Heart left ventricle (tissue), 16 donors: ENCODE results near the gene VAPB. TPM values are rescaled to one million over a fixed set of nuclear protein-coding genes. Genes with fewer than 3 reads are reported as not detected.

Experiments
- ATAC-seq, 4 donors: fragments of 200-7000 bp; cut with Tn5 transposase; one replicate each; pipeline ENCODE4 v1.9.1; 2020 to 2022; ENCODE audit warnings: moderate library complexity in 4 of 4, mild to moderate bottlenecking in 3 of 4, moderate number of reproducible peaks in 1 of 4
- DNase-seq, 5 donors: peaks; one replicate each; pipeline ENCODE4 v3.0.0-alpha.2; 2020
- H3K27ac ChIP-seq, 12 donors: fragments of 200-600 bp; sonication (generic) in 4 of 12; one replicate each; pipeline versions ENCODE4 v1.5.0 to v1.8.0; 2016 to 2022; ENCODE audit warnings: mild to moderate bottlenecking in 2 of 12
- H3K27me3 ChIP-seq, 9 donors: fragments of 200-600 bp; sonication (generic) in 2 of 9; one replicate each; pipeline versions ENCODE4 v1.5.1 to v1.8.0; 2016 to 2022; ENCODE audit warnings: mild to moderate bottlenecking in 3 of 9
- H3K36me3 ChIP-seq, 9 donors: fragments of 200-600 bp; sonication (generic) in 2 of 9; one replicate each; pipeline versions ENCODE4 v1.5.0 to v1.8.0; 2018 to 2022; ENCODE audit warnings: mild to moderate bottlenecking in 2 of 9
- H3K4me1 ChIP-seq, 12 donors: fragments of 200-600 bp; sonication (generic) in 4 of 12; one replicate each; pipeline versions ENCODE4 v1.5.0 to v1.8.0; 2016 to 2022; ENCODE audit warnings: mild to moderate bottlenecking in 3 of 12
- H3K4me3 ChIP-seq, 12 donors: fragments of 200-600 bp; sonication (generic) in 4 of 12; one replicate each; pipeline versions ENCODE4 v1.5.0 to v1.8.0; 2017 to 2022; ENCODE audit warnings: mild to moderate bottlenecking in 9 of 12, moderate library complexity in 4 of 12
- H3K9me3 ChIP-seq, 12 donors: fragments of 200-600 bp; sonication (generic) in 4 of 12; one replicate each; pipeline versions ENCODE4 v1.5.0 to v1.8.0; 2016 to 2022; ENCODE audit warnings: mild to moderate bottlenecking in 1 of 12
- POLR2A ChIP-seq, 2 donors: fragments of 450-650 bp; IDR thresholded peaks; one replicate each; pipeline ENCODE4 v1.6.1; 2017; ENCODE audit warnings: antibody characterized with exemption in 2 of 2, mild to moderate bottlenecking in 2 of 2, moderate library complexity in 2 of 2
- WGBS, 4 donors: extraction: QIAGEN DNeasy Blood & Tissue Kit in 2 of 4; methylation state at CpG; one replicate each; pipeline versions ENCODE4 v1.1.5 to v1.1.7; 2013 to 2018; 5-methylcytosine and 5-hydroxymethylcytosine counted together
- intact Hi-C, 10 donors: fragments of 100-400 bp; cut with DNase I; formaldehyde crosslinking; loops; one replicate each; pipeline versions ENCODE4 v1.11.1 to v1.14.2; 2022
- polyA plus RNA-seq, 2 donors: library from polyadenylated mRNA; stranded (reverse); fragments of 200-250 nt; gene quantifications; one replicate each; pipeline ENCODE4 v1.2.3, GENCODE V29; 2013
- total RNA-seq, 9 donors: library from RNA; depleted of rRNA in 2 of 9; stranded (reverse); fragments of >200 nt in 2 of 9; fragmentation: NEBNext Ultra II Directional in 3 of 9; extraction: Animal tissue kit (Norgen Biotek cat#: 25700) in 3 of 9; gene quantifications; one replicate each; pipeline versions ENCODE4 v1.1.0 to v1.2.4, GENCODE V29; 2016 to 2023
- TF ChIP-seq, protein P1 (sequence below), 12 donors: fragments of 200-600 bp; sonication (generic) in 4 of 12; IDR thresholded peaks; one replicate each; pipeline versions ENCODE4 v1.5.0 to v1.8.0; 2018 to 2022; ENCODE audit warnings: antibody characterized with exemption in 12 of 12, mild to moderate bottlenecking in 5 of 12
- donor health status: ischemic (EF 13 %, LVEDD 7.1; RV severe dilation, severe dysfunction).
- donor health status: healthy with polysubstance abuse.
- donor health status: DM: no; HTN: yes; CAD: no.
- donor health status: DM: no; HTN: no; CAD: no.
- donor health status: ischemic (EF 25% LVEDD 6.9; RV normal size, moderate dysfunction).
- donor health status: ischemic (EF 25% LVEDD 5.7; RV mildly dilated, moderate dysfunction).
- donor health status: healthy.
- donor health status: DM: yes; HTN: yes; CAD: no.
- donor health status: ischemic (EF 35%, LVEDD 5.7; RV mildly dilated, moderate dysfunction).
- donor health status: nonischemic (EF 11% LVEDD 7.7; RV severe dilation, severe dysfunction).
- donor health status: DM: yes; HTN: yes; CAD: no.
- donor health status: PGD.
- donor health status: ischemic (EF 29% LVEDD 5.4; RV normal size, mild dysfunction).
- donor health status: nonischemic (EF 23%, LVEDD 6.1; RV moderate dilation, normal function).

VAPB gene
- total and polyA plus RNA-seq, 11 donors, result 25.7 to 76.1 (median 62.7) TPM

DNA sequence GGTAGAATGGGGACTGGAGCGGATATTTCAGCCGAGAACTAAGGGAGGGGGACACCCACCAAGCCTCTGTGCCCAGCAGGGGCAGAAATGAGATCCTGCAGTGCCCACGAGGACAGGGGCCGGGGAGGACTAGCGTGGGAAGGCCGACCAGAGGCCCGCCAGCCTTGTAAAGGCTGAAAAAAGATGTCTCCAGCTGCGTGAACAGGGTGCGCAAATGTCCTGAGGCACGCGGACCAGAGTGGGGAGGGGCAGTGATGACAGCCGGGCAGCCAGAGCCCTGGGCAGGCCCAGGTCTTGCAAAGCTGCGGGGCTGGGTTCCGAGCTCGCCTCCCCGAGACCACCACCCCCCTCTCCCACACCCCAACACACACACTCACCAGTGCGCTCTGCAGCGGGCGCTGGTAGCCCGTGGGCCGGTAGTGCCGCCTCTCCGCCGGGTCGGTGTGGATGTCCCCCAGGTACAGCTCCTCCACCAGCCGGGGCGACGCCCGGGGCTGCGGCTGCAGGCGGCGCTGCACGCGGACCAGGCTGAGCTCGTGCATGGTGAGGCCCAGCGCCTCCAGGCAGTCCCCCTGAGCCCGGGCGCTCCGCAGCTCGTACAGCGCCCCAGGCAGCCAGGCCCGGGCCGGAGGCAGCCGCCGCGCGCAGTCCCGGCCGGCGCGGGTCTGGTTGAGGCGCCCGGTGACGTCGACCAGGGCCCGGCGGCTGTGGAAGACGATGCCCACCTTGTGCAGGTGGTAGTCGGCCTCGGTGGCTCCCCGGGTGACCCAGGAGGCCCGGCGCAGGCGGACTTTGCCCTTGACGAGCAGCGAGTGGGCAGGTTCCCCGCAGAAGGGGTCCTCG lies 77.9 kb downstream of the VAPB start:
- Histone ChIP-seq H3K36me3 (no peaks in the 10 kb centered on the region), H3K4me1 (peaks cover 0 to 10% (median 0%) of the 10 kb centered on the region in 12 donors), H3K9me3 (no peaks in the 10 kb centered on the region), H3K27me3 (peaks cover 0 to 3% (median 0%) of the 10 kb centered on the region in 9 donors), H3K4me3 (no peak overlapping the region), H3K27ac (no peak overlapping the region)
- no peak for DNase-seq
- intact Hi-C loops, result no loop called here
- no peak for TF ChIP-seq POLR2A (IDR thresholded peaks at IDR 0.05)
- TF ChIP-seq, protein P1, sequence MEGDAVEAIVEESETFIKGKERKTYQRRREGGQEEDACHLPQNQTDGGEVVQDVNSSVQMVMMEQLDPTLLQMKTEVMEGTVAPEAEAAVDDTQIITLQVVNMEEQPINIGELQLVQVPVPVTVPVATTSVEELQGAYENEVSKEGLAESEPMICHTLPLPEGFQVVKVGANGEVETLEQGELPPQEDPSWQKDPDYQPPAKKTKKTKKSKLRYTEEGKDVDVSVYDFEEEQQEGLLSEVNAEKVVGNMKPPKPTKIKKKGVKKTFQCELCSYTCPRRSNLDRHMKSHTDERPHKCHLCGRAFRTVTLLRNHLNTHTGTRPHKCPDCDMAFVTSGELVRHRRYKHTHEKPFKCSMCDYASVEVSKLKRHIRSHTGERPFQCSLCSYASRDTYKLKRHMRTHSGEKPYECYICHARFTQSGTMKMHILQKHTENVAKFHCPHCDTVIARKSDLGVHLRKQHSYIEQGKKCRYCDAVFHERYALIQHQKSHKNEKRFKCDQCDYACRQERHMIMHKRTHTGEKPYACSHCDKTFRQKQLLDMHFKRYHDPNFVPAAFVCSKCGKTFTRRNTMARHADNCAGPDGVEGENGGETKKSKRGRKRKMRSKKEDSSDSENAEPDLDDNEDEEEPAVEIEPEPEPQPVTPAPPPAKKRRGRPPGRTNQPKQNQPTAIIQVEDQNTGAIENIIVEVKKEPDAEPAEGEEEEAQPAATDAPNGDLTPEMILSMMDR (IDR thresholded peaks at IDR 0.05), result no peak
- WGBS, 4 donors, result 62 to 76% (median 66%) methylated on average over 22 to 68 of the region's 68 CpGs
- ATAC-seq, result no peak

DNA sequence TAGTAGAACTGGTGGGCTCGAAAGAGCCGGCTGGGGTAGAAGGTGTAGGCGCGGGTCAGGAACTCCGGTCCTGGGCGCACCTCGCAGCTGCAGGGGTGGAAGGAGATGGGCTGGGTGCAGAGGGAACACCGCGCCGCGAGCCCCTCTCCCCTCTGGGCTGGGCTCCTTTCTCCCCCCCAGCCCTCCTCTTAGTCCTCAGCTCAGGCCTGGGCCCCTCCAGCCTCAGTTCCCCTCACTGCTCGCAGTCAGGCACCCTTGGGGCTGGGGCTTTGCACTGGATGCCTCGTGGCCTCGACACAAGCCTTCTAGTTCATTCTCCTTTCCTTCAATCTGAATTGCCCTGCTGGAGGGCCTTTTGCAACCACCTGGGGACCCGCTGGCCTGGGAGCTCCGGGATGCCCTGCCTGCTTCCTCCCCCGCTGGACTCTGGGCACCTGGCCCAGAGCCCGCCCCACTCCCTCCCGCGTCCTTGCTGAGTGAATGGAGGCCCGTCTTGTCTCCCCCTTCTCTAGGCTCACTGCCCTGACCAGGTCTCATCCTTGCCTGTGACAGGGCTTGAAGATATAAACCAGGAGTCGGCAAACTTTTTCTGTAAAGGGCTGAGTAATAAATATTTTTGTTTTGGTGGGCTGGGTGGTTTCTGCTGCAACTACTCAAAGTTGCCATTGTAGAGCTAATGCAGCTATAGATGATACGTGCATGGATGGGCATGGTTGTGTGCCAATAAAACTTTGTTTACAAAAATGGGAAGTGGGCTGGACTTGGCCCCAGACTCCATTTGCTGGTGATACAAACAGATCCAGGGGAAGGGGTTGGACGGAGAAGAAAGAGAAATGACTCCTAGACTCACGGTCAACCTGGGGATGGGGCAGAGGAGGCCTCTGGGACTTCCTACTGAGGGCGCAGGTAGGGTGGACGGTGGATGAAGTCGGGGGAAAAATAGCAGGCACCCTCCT lies 78.8 kb downstream of the VAPB start:
- Histone ChIP-seq H3K27me3 (peaks cover 0 to 3% (median 0%) of the 10 kb centered on the region in 9 donors), H3K4me1 (peaks cover 0 to 10% (median 0%) of the 10 kb centered on the region in 12 donors), H3K36me3 (no peaks in the 10 kb centered on the region), H3K9me3 (no peaks in the 10 kb centered on the region), H3K4me3 (no peak overlapping the region), H3K27ac (no peak overlapping the region)
- WGBS, 4 donors, result 71 to 80% (median 72%) methylated on average over 21 to 28 of the region's 28 CpGs
- intact Hi-C loops, result no loop called here
- TF ChIP-seq, protein P1 (IDR thresholded peaks at IDR 0.05), result no peak
- no peak for TF ChIP-seq POLR2A (IDR thresholded peaks at IDR 0.05)
- DNase-seq (no peak), ATAC-seq (no peak)

DNA sequence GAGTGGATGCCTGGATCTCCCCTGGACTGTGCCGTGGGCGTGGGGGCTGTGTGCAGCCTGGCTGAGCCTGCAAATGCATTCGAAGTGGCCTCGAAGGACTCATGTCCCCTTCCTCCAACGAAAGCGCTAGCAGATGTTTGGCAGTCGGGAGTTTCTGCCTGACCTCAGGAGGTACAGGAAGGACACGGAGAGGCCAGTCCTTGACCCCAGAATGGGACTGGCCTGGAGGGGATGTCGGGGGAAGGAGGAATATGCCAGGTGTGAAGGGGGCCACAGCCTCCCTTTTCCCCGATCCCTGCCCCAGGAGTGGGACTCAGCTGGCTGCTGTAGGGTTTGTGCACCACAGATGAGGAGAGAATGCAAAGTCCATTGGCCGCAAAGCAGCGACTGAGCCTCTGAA lies 80.6 kb downstream of the VAPB start:
- H3K4me1 ChIP-seq, result peaks cover 0 to 10% (median 0%) of the 10 kb centered on the region in 12 donors
- ATAC-seq (no peak), DNase-seq (no peak)
- no peak overlapping the region for H3K4me3 ChIP-seq
- no peak overlapping the region for H3K27ac ChIP-seq
- intact Hi-C loops, result loop anchor here in 1 of 10 donors (10.0 kb wide), 1 partner anchor 175 kb away; no protein-coding TSS in a partner anchor
- no peaks in the 10 kb centered on the region for H3K9me3 ChIP-seq
- WGBS, 4 donors, result 64 to 74% (median 71%) methylated on average over 12 of the region's 12 CpGs
- TF ChIP-seq, protein P1 (IDR thresholded peaks at IDR 0.05), result no peak
- no peaks in the 10 kb centered on the region for H3K36me3 ChIP-seq
- H3K27me3 ChIP-seq, result peaks cover 0 to 3% (median 0%) of the 10 kb centered on the region in 9 donors
